Fibroblast of upper back skin (primary cell): Measurements from ENCODE around the gene CRYBG1.
"Not testable (repeated sequence)": the region's sequence is repeated elsewhere in the genome, so short reads cannot be mapped to it uniquely, and the experiment has no call there.

Source experiments
- DNase-seq: peaks from one replicate; pipeline ENCODE4 v3.0.0-alpha.2; 2013

Gene CRYBG1

GRCh38 chr6:106510090-106510970 lies 149.8 kb downstream of the CRYBG1 start:
- peak; percentile 61 for DNase-seq

GRCh38 chr6:106511288-106512047 lies 151.0 kb downstream of the CRYBG1 start:
- peak; percentile 57 for DNase-seq

- DNase-seq, result no peak
These were observed 151.8 kb downstream of the CRYBG1 start for GRCh38 chr6:106512048-106512967.

GRCh38 chr6:106512968-106513574 lies 152.6 kb downstream of the CRYBG1 start:
- no peak for DNase-seq

- peak; percentile 57 for DNase-seq
These were observed 153.5 kb downstream of the CRYBG1 start for GRCh38 chr6:106513808-106514582.

- DNase-seq, result no peak
These were observed 154.0 kb downstream of the CRYBG1 start for GRCh38 chr6:106514583-106514885.

- not testable (repeated sequence) for DNase-seq
These were observed 155.1 kb downstream of the CRYBG1 start for GRCh38 chr6:106515582-106515981.

- DNase-seq, result no peak
These were observed 156.1 kb downstream of the CRYBG1 start for GRCh38 chr6:106516616-106517015.

GRCh38 chr6:106517706-106518105 lies 157.2 kb downstream of the CRYBG1 start:
- DNase-seq, result no peak

- DNase-seq, result no peak
These were observed 158.2 kb downstream of the CRYBG1 start for GRCh38 chr6:106518748-106519147.

GRCh38 chr6:106519460-106520394 lies 159.2 kb downstream of the CRYBG1 start:
- peak; percentile 100 for DNase-seq

GRCh38 chr6:106520711-106521401 lies 160.3 kb downstream of the CRYBG1 start:
- no peak for DNase-seq

GRCh38 chr6:106522562-106523250 lies 162.2 kb downstream of the CRYBG1 start:
- no peak for DNase-seq

GRCh38 chr6:106525107-106525881 lies 164.8 kb downstream of the CRYBG1 start:
- DNase-seq, result no peak

GRCh38 chr6:106525882-106526275 lies 165.4 kb downstream of the CRYBG1 start:
- DNase-seq, result no peak

GRCh38 chr6:106527117-106527516 lies 166.6 kb downstream of the CRYBG1 start:
- DNase-seq, result no peak

- peak; percentile 97 for DNase-seq
These were observed 167.5 kb downstream of the CRYBG1 start for GRCh38 chr6:106527979-106528378.

GRCh38 chr6:106528521-106528920 lies 168.0 kb downstream of the CRYBG1 start:
- DNase-seq, result no peak

- no peak for DNase-seq
These were observed 168.9 kb downstream of the CRYBG1 start for GRCh38 chr6:106529438-106529837.
